ENCODE data around the gene CCDC192.

GRCh38 chr5:127725673-127726072 is 22.5 kb downstream of the CCDC192 start:
- TF ChIP-seq, protein P1, sequence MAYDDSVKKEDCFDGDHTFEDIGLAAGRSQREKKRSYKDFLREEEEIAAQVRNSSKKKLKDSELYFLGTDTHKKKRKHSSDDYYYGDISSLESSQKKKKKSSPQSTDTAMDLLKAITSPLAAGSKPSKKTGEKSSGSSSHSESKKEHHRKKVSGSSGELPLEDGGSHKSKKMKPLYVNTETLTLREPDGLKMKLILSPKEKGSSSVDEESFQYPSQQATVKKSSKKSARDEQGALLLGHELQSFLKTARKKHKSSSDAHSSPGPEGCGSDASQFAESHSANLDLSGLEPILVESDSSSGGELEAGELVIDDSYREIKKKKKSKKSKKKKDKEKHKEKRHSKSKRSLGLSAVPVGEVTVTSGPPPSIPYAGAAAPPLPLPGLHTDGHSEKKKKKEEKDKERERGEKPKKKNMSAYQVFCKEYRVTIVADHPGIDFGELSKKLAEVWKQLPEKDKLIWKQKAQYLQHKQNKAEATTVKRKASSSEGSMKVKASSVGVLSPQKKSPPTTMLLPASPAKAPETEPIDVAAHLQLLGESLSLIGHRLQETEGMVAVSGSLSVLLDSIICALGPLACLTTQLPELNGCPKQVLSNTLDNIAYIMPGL (CRISPR knock-in tag; IDR thresholded peaks at IDR 0.05) = no peak
- TF ChIP-seq, protein P2, sequence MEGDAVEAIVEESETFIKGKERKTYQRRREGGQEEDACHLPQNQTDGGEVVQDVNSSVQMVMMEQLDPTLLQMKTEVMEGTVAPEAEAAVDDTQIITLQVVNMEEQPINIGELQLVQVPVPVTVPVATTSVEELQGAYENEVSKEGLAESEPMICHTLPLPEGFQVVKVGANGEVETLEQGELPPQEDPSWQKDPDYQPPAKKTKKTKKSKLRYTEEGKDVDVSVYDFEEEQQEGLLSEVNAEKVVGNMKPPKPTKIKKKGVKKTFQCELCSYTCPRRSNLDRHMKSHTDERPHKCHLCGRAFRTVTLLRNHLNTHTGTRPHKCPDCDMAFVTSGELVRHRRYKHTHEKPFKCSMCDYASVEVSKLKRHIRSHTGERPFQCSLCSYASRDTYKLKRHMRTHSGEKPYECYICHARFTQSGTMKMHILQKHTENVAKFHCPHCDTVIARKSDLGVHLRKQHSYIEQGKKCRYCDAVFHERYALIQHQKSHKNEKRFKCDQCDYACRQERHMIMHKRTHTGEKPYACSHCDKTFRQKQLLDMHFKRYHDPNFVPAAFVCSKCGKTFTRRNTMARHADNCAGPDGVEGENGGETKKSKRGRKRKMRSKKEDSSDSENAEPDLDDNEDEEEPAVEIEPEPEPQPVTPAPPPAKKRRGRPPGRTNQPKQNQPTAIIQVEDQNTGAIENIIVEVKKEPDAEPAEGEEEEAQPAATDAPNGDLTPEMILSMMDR (IDR thresholded peaks at IDR 0.05) = no peak
- no peak for TF ChIP-seq IRF1 (CRISPR knock-in tag; IDR thresholded peaks at IDR 0.05)
- TF ChIP-seq, protein P3, sequence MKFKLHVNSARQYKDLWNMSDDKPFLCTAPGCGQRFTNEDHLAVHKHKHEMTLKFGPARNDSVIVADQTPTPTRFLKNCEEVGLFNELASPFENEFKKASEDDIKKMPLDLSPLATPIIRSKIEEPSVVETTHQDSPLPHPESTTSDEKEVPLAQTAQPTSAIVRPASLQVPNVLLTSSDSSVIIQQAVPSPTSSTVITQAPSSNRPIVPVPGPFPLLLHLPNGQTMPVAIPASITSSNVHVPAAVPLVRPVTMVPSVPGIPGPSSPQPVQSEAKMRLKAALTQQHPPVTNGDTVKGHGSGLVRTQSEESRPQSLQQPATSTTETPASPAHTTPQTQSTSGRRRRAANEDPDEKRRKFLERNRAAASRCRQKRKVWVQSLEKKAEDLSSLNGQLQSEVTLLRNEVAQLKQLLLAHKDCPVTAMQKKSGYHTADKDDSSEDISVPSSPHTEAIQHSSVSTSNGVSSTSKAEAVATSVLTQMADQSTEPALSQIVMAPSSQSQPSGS (CRISPR knock-in tag; IDR thresholded peaks at IDR 0.05; ENCODE audit: borderline replicate concordance, low read depth) = no peak
- TF ChIP-seq, protein P4, sequence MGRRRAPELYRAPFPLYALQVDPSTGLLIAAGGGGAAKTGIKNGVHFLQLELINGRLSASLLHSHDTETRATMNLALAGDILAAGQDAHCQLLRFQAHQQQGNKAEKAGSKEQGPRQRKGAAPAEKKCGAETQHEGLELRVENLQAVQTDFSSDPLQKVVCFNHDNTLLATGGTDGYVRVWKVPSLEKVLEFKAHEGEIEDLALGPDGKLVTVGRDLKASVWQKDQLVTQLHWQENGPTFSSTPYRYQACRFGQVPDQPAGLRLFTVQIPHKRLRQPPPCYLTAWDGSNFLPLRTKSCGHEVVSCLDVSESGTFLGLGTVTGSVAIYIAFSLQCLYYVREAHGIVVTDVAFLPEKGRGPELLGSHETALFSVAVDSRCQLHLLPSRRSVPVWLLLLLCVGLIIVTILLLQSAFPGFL (CRISPR knock-in tag; IDR thresholded peaks at IDR 0.05; ENCODE audit: borderline replicate concordance) = no peak
- no peak for TF ChIP-seq ZNF219 (CRISPR knock-in tag; IDR thresholded peaks at IDR 0.05; ENCODE audit: borderline replicate concordance)
- no peak for TF ChIP-seq ZNF263 (CRISPR knock-in tag; IDR thresholded peaks at IDR 0.05; ENCODE audit: low read depth)
- no peak for TF ChIP-seq TCF7 (CRISPR knock-in tag; IDR thresholded peaks at IDR 0.05; ENCODE audit: low read depth)
- TF ChIP-seq JUN (CRISPR knock-in tag; IDR thresholded peaks at IDR 0.05) = no peak
- TF ChIP-seq GTF2I (CRISPR knock-in tag; conservative IDR thresholded peaks at IDR 0.05) = no peak

Measured in WTC11 (cell line).